NCI-H2171 (cell line): ENCODE measurements around the gene NUDT10.
"Not testable (repeated sequence)": the region's sequence is repeated elsewhere in the genome, so short reads cannot be mapped to it uniquely, and the experiment has no call there.

Source experiments
- DNase-seq: peaks from one replicate; lab custom pipeline; 2025; lab: John Stamatoyannopoulos, UW

NUDT10 gene

GRCh38 chrX:51332188-51332942 lies at the start of gene NUDT10:
TSS of gene NUDT10 (plus strand) at chrX:51332822. CDS start at chrX:51332966, 144 bp downstream.
- no peak for DNase-seq

- DNase-seq: no peak
Measured at GRCh38 chrX:51292421-51292820, 40.2 kb upstream of the NUDT10 start.

- DNase-seq: no peak
Measured at GRCh38 chrX:51296138-51296537, 36.5 kb upstream of the NUDT10 start.

GRCh38 chrX:51316271-51316670 lies 16.4 kb upstream of the NUDT10 start:
- DNase-seq: no peak

- not testable (repeated sequence) for DNase-seq
Measured at GRCh38 chrX:51332943-51333785, 542 bp downstream of the NUDT10 start.

- DNase-seq: no peak
Measured at GRCh38 chrX:51334276-51334675, 1.7 kb downstream of the NUDT10 start.

GRCh38 chrX:51336584-51336983 lies 4.0 kb downstream of the NUDT10 start:
- DNase-seq: no peak

- DNase-seq: no peak
Measured at GRCh38 chrX:51361251-51361650, 28.6 kb downstream of the NUDT10 start.

GRCh38 chrX:51376672-51377071 lies 44.0 kb downstream of the NUDT10 start:
- DNase-seq: no peak
